Measurements from ENCODE around the gene LEO1.

Gene LEO1

DNA sequence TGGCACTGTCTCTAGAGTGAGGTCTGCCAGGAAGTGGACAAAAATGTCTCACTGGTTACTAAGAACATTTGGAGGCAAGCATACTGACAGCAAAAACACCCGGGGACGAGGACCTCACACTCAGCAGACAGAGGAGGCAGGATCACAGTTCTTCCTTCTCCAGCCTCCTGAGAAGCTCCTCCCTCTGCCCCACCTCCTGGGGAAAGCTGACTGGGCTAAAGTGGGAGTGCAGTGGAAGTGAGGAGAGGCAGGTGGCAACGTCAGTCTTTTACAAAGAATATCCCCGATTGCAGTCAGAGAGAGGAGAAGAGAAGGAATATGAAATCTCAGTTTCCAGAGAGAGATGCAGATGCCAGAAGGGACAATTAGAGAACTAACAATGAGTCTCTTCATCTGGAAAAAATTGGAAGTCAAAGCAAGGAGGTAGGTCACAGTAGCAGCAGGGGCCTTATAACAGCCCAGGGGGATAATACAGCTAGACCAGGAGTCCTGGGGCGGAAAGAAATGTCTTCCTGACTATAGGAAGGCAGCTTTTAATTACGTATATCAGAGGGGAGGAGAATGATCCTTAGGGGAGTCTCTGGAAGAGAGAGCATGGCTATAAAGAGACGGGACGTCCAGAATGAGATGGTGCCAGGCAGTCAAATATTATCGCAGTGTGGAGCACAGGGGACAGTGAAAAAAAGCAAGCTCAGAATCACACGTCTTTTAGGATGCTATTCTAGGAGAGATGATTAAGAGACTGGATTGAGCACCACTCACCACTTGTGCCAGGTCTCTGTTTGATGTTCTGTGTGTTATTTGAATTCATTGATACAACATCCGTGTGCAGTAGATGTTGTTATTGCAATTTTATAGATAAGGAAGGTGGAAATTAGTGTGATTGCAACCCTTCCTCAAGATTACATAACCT is 47.2 kb downstream of the LEO1 start:
- no peak for DNase-seq

DNA sequence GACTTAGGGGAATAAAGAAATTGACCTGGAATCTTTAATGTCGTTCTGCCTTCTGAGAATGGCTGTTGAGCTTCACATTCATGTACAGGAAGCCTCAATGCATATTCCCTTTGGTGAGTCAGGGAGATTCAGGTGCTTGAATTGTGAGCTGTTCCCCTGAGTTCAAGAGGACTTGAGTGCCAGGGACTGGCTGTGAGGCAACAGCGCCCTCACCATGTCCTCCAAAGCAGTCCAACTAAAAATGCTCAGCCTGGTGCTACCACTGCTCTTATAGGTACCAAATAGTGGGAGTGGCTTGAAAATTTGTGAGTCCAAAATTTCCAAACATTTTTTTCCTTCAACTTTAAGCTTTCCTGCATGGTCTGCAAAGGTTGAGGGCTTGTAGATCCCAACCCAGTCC is 54.1 kb downstream of the LEO1 start:
- no peak for DNase-seq

DNA sequence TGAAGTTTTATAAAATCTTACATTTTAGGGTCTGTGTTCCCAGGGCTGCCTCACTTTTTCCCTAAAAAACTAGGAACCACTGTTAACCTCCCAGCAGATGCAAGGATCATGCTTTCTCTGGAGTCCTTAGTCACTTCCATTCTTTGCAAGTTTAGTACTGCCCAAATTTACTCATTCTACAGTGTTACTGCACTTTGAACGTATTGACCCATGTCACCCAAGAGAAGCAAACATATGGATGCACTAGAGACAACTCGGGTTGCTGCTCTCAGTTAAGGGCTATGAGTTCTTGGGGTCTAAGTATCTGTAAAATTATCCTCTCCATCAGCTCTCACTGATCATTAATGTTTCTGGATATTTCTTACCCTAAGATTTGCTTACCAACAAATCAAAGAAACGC is 59.0 kb downstream of the LEO1 start:
- no peak for DNase-seq

DNA sequence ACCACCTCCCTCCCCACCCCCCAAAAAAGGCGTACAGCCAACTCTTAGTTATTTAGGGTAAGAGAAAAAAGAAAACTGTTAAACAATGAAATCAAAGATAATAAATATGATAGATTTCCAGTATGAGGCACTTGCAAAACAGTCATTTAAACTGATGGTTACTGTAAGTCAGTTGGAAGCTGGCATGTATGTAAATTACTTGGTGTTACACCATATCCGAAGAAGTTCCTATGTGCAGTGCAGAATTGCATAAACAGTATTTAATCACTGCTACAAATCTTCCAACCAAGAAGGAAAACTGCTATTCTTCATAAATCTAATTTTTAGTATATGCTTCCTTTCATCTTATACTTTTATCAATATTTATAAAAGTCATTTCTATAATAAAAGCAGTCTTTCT is 62.0 kb downstream of the LEO1 start:
- DNase-seq, result no peak

DNA sequence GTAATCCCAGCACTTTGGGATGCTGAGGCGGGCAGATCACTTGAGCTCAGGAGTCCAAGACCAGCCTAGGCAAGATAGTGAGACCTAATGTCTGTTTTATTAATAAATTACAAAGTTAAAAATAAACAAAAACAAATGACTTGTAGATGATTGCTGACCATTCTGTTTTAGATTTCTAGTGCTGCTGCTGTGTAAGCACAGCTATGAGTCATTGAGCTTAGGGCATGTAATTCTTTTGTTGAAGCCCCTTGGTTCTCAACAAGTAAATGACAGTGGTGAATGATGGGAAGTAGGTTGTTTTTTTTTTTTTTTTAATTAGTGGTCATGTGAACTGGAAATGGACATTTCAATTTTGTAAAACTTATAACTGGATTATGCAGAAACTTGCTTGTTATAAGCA is 63.3 kb downstream of the LEO1 start:
- no peak for DNase-seq

DNA sequence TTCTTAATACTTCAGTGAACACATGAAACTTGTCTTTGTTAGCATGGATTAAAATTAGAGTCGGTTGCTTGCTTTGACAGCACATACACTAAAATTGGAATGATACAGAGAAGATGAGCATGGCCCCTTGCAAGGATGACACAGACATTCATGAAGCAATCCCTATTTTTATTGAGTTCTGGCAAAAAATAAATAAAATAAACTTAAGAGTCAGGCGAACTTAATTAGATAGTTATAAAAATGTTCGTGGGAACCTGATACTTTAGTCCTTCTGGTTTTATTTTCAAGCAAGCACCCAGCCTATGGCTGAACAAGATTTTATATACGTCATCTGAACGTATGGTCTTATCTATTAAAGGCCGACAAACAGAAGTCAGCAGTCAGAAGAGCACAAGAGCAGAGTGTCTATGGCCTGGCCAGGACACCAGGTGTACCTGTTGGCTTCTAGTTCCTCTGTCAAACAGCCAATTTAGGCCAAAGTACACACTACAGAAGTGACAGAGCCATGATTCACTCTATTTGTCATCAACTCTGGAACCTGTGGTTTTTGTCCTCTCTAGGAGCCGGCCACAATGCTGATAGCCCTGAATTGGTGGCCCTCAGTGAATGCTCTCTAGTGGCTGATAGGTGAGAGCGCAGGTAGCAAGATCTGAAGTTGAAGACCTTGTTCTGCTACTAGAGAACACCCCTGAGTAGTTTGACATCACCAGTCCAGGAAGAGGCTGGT is 64.3 kb downstream of the LEO1 start:
- DNase-seq, result no peak

DNA sequence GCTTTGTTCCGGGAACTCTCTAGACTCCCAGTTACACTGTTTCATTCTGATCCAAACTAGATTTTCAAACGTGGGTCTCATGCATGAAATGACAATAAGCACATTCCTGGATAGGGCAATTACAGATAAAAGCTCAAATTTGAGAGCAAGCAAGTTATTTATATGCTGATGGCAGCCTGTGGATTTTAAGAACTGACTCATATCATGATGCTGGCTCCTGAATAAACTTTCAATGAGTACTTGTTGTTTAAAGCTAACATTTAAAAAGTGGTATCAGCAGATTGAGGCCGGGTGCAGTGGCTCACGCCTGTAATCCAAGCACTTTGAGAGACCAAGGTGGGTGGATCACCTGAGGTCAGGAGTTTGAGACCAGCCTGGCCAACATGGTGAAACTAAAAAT is 66.6 kb downstream of the LEO1 start:
- DNase-seq, result no peak

DNA sequence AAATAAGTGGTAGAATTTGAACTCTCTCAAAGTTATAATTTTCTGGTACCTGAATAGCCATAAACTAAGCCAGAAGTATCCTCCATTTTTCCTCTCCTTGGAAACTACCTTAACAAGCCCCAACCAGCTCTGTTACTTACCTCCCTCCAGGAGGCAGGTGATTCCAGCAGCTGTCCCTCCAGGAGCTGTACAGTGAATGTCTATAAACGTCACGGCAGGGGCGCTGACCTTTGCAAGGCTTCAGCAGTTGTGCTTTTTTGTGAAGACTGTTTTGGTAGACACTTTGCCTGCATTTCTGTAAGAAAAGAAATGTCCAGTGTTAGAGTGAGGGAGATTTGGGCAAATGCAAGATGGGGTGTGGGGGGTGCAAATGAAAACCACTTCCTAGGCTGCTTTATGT is 67.2 kb downstream of the LEO1 start:
- no peak for DNase-seq

DNA sequence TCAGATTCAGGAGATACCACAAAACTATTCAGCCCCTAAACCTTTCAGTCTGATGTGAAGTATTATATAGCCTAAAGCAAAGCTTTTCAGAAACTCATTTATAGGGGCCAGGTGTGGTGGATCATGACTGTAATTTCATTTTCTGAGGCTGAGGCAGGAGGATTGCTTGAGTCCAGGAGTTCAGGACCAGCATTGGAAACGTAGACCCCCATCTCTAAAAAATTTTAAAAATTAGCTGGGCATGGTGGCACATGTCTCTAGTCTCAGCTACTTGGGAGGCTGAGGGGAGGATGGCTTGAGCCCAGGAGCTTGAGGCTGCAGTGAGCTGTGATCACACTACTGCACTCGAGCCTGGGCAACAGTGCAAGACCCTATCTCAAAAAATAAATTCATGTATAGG is 82.1 kb downstream of the LEO1 start:
- no peak for DNase-seq

DNA sequence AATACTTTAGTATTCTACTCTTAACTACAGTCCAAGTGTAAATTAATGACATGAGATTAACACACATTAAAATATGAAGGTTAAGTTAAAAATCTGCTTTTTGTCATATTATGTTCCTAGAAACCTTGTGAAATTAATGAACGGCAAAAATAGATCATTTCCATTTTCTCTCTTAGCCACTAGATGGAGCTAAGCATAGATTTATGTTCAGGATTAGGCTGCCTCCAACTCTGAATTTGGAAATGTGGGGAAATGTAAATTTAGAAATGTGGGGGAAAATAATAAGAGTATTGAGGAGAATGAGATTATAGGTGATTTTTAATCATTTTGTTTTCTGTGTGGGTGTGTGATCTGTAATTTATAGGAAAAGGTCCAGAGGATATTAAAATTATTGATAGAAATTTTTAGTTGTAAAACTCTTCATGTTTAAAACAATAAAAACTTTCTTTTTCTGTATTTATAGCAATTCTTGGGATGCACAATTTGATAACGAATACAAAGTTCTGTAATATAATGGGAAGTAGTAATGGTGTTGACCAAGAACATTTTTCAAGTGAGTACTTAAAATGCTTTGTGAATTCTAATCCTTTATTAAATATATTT is 82.9 kb downstream of the LEO1 start:
- DNase-seq, result no peak
